ENCODE measurements around the gene GAS7.

Gene GAS7

DNA sequence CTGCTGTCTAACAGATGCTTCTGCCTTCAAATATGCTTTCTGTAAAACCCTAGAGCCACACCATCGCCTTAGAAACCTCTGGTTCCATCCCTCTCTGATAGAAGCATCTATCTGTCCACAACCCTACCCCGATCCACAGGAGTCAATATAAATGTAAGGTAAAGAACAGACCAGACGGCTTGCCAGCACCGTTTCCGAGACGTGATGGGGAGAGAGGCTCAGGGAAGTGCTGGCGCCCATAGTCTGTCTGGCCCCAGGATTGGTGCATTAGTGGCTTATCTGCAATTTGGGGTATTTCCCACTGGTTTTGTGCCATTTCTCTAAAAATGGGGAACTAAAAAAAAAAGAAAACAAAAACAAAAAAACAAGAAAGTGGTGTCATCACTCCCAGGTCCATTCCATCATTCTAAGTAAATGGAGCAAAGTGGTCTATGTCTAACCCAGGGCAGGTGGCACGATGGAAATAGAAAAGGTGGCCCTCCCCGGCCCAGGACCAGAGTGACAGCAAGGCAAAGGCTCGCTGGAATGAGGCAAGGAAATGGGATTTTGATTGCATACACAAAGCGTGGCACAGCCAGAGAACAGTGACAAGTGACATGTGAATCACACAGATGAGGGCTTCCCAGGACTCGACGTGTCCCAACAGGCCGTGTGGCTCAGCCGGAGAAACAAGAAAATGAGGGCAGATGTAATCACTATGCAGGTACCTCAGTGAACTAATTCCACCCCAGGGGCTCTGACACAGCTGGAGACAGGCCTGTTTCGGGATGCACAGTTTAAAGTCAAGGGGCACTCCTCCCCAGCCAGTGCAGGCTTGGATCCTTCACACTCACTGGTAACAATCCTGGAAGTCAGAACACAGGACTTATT, 125.6 kb downstream of the GAS7 start:
- TF ChIP-seq, protein P1, sequence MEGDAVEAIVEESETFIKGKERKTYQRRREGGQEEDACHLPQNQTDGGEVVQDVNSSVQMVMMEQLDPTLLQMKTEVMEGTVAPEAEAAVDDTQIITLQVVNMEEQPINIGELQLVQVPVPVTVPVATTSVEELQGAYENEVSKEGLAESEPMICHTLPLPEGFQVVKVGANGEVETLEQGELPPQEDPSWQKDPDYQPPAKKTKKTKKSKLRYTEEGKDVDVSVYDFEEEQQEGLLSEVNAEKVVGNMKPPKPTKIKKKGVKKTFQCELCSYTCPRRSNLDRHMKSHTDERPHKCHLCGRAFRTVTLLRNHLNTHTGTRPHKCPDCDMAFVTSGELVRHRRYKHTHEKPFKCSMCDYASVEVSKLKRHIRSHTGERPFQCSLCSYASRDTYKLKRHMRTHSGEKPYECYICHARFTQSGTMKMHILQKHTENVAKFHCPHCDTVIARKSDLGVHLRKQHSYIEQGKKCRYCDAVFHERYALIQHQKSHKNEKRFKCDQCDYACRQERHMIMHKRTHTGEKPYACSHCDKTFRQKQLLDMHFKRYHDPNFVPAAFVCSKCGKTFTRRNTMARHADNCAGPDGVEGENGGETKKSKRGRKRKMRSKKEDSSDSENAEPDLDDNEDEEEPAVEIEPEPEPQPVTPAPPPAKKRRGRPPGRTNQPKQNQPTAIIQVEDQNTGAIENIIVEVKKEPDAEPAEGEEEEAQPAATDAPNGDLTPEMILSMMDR (IDR thresholded peaks at IDR 0.05; ENCODE audit: insufficient read depth, low read length, missing control alignments): no peak
- no peak for DNase-seq (ENCODE audit: low read depth, low spot score)
- POLR2A ChIA-PET: no interaction called here
- no peak overlapping the region for H3K4me3 ChIP-seq (ENCODE audit: low read depth, low read length)
- CTCF ChIA-PET: no interaction called here

DNA sequence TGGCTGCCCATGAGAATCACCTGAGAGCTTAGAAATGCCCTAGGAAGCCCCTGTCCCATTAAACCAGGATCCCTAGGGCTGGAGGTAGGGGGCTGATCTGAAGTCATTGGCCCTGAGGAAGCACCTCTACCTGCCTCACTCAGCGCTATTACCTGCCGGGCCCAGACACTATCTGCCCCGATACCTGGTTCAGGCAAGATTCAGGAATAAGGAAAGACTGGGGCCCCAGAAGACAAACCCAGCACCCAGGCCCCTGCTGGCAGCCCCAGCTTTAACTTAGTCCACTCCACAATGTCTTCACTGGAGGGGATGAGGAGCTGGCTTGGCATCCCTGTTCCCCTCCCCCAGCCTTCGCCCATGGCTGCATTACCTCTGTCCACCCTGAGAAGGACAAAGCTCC, 126.3 kb downstream of the GAS7 start:
- POLR2A ChIA-PET: no interaction called here
- TF ChIP-seq, protein P1 (IDR thresholded peaks at IDR 0.05; ENCODE audit: insufficient read depth, low read length, missing control alignments): no peak
- DNase-seq (ENCODE audit: low read depth, low spot score): no peak
- CTCF ChIA-PET: no interaction called here
- no peak overlapping the region for H3K4me3 ChIP-seq (ENCODE audit: low read depth, low read length)

DNA sequence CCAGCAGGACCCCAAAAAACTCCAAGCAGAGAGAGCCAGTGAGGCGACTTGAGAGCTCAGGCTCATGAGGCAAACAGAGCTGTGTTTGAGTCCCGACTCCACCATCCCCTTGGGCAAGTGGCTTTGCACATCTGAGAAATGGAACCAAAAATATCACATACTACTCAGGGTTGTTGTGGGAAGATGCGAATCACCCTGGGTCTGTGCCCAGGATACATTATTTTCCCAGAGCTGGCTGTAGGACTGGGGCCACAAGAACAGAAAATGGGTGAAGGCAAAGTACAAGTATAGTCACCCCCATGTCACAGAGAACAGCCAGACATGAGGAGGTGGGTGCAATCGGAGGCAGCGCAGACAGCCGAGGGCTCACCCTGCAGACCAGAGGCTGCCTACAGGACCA, 127.3 kb downstream of the GAS7 start:
- H3K4me3 ChIP-seq (ENCODE audit: low read depth, low read length): no peak overlapping the region
- TF ChIP-seq, protein P1 (IDR thresholded peaks at IDR 0.05; ENCODE audit: insufficient read depth, low read length, missing control alignments): no peak
- no peak for DNase-seq (ENCODE audit: low read depth, low spot score)
- ChIA-PET POLR2A (no interaction called here), CTCF (no interaction called here)

DNA sequence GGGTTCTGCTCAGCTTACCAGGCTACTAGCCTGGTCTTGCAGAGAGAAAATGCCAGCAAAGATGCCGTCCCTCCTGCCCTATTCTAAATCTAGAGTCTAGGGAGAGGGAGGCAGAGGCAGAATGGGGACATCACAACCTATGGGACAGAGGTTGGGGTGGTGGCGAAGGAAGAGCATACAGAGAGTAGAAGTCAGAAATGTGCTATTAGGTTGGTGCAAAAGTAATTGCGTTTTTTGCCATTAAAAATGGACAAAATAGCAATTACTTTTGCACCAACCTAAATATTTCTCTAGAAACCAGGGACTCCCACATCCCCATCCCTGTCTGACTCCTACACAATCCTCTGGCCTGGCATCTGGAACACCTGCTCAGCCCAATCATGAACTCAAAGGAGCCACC, 127.7 kb downstream of the GAS7 start:
- TF ChIP-seq, protein P1 (IDR thresholded peaks at IDR 0.05; ENCODE audit: insufficient read depth, low read length, missing control alignments): no peak
- no peak for DNase-seq (ENCODE audit: low read depth, low spot score)
- ChIA-PET CTCF (no interaction called here), POLR2A (no interaction called here)
- no peak overlapping the region for H3K4me3 ChIP-seq (ENCODE audit: low read depth, low read length)

DNA sequence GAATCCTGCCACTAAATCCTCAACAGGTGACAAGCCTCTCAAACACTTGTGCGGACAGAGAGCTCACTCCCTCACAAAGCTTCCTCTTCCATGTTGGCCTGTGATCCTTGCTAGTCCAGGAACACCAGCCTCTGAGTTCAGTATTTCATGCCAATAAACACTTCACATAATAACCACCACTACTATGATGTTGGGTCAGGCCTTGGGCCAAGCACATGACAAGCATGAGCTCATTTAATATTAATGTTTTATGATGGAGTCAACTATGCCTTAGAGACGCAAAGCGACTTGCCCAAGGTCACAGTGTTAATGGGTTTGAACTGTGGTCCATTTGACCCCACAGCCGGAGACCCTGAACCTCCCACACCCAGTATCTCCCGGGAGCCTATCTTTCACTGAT, 129.1 kb downstream of the GAS7 start:
- DNase-seq (ENCODE audit: low read depth, low spot score): no peak
- POLR2A ChIA-PET: no interaction called here
- TF ChIP-seq, protein P1 (IDR thresholded peaks at IDR 0.05; ENCODE audit: insufficient read depth, low read length, missing control alignments): no peak
- CTCF ChIA-PET: no interaction called here
- no peak overlapping the region for H3K4me3 ChIP-seq (ENCODE audit: low read depth, low read length)

DNA sequence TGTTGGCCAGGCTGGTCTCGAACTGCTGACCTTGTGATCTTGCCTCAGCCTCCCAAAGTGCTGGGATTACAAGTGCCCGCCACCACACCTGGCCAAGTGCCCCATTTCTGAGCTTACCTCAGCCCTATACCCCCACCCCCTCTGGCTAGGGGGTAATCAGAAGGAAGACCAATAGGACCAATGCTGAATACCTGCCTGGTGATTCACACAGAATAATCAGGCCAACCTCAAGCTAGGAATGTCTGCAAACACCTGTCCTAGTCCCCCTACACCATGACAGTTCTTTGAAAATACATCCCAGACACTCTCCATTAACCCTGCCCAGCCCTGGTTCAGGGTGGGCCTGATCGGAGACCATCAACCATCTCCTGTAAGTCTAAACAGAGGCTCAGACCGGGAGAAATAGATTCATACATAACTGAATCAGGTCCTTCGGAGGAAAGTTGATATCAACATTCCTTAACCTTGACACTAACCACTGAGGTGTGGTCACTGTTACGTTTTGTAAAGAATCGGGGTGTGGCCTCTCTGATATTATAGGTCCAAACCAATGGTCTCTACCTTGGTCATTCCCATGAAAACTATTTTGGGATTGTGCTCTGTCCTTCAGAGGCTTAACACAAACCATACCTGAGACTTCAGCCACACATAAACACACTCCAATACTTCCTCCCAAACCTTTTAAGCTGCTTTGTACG, 130.8 kb downstream of the GAS7 start:
- no peak overlapping the region for H3K4me3 ChIP-seq (ENCODE audit: low read depth, low read length)
- no peak for DNase-seq (ENCODE audit: low read depth, low spot score)
- TF ChIP-seq, protein P1 (IDR thresholded peaks at IDR 0.05; ENCODE audit: insufficient read depth, low read length, missing control alignments): no peak
- ChIA-PET POLR2A (no interaction called here), CTCF (no interaction called here)
